Measurements from ENCODE around the gene SMAD7. TPM values are rescaled to one million over a fixed set of nuclear protein-coding genes. Genes with fewer than 3 reads are reported as not detected.

The SMAD7 gene
- total RNA-seq, 1 experiment from 2014 or later = 64.5 TPM

- peak overlapping the region; percentile 80 for H3K27ac ChIP-seq
- DNase-seq (ENCODE audit: low read depth in 1 of 2, low spot score in 2 of 2) = peak; percentile 40 to 48
Measured at GRCh38 chr18:48949606-48950535, 894 bp downstream of the SMAD7 start.

GRCh38 chr18:48949050-48949605, 1.6 kb downstream of the SMAD7 start:
- no peaks in the 10 kb centered on the region for H3K27me3 ChIP-seq (replicated peaks)
- peak overlapping the region; percentile 80 for H3K27ac ChIP-seq
- peak; percentile 88 to 92 for DNase-seq (ENCODE audit: low read depth in 1 of 2, low spot score in 2 of 2)
- H3K4me3 ChIP-seq = peak overlapping the region; percentile 99
- H3K4me1 ChIP-seq (replicated peaks) = peaks cover 58% of the 10 kb centered on the region
- 0 out of 2 replicates have a peak, but pooled peaks cover 2% of the 10 kb centered on the region for H3K9me3 ChIP-seq (replicated peaks)
- peaks cover 68% of the 10 kb centered on the region for H3K36me3 ChIP-seq

More at GRCh38 chr18:48949606-48950535, 894 bp downstream of the SMAD7 start:
- Histone ChIP-seq H3K36me3 (peaks cover 61% of the 10 kb centered on the region), H3K9me3 (replicated peaks) (0 out of 2 replicates have a peak, but pooled peaks cover 2% of the 10 kb centered on the region), H3K4me1 (replicated peaks) (peaks cover 53% of the 10 kb centered on the region), H3K27me3 (replicated peaks) (no peaks in the 10 kb centered on the region), H3K4me3 (peak overlapping the region; percentile 99)

- Histone ChIP-seq H3K4me3 (peak overlapping the region; percentile 99), H3K27me3 (replicated peaks) (no peaks in the 10 kb centered on the region), H3K36me3 (peaks cover 76% of the 10 kb centered on the region), H3K27ac (peak overlapping the region; percentile 80), H3K4me1 (replicated peaks) (peaks cover 60% of the 10 kb centered on the region), H3K9me3 (replicated peaks) (0 out of 2 replicates have a peak, but pooled peaks cover 2% of the 10 kb centered on the region)
- peak; percentile 89 to 94 for DNase-seq (ENCODE audit: low read depth in 1 of 2, low spot score in 2 of 2)
Measured at GRCh38 chr18:48948112-48949049, 2.4 kb downstream of the SMAD7 start.

GRCh38 chr18:48947560-48947959, 3.2 kb downstream of the SMAD7 start:
- 0 out of 2 replicates have a peak, but pooled peaks cover 2% of the 10 kb centered on the region for H3K9me3 ChIP-seq (replicated peaks)
- peaks cover 81% of the 10 kb centered on the region for H3K36me3 ChIP-seq
- H3K27me3 ChIP-seq (replicated peaks) = no peaks in the 10 kb centered on the region
- peaks cover 60% of the 10 kb centered on the region for H3K4me1 ChIP-seq (replicated peaks)
- H3K4me3 ChIP-seq = peak overlapping the region; percentile 99
- peak; percentile 50 to 53 for DNase-seq (ENCODE audit: low read depth in 1 of 2, low spot score in 2 of 2)
- H3K27ac ChIP-seq = peak overlapping the region; percentile 80; the same call in 1 of the 2 replicates

- peak overlapping the region; percentile 7; the same call in 1 of the 2 replicates for H3K27ac ChIP-seq
- peaks cover 60% of the 10 kb centered on the region for H3K4me1 ChIP-seq (replicated peaks)
- peak overlapping the region; percentile 99 for H3K4me3 ChIP-seq
- 0 out of 2 replicates have a peak, but pooled peaks cover 2% of the 10 kb centered on the region for H3K9me3 ChIP-seq (replicated peaks)
- no peak for DNase-seq (ENCODE audit: low read depth in 1 of 2, low spot score in 2 of 2)
- H3K36me3 ChIP-seq = peaks cover 83% of the 10 kb centered on the region
- no peaks in the 10 kb centered on the region for H3K27me3 ChIP-seq (replicated peaks)
Measured at GRCh38 chr18:48947092-48947491, 3.7 kb downstream of the SMAD7 start.

- H3K36me3 ChIP-seq = peaks cover 87% of the 10 kb centered on the region
- peak; percentile 62 to 86 for DNase-seq (ENCODE audit: low read depth in 1 of 2, low spot score in 2 of 2)
- peak overlapping the region; percentile 99 for H3K4me3 ChIP-seq
- peak overlapping the region; percentile 7; the same call in 1 of the 2 replicates for H3K27ac ChIP-seq
- no peaks in the 10 kb centered on the region for H3K9me3 ChIP-seq (replicated peaks)
- no peaks in the 10 kb centered on the region for H3K27me3 ChIP-seq (replicated peaks)
- peaks cover 67% of the 10 kb centered on the region for H3K4me1 ChIP-seq (replicated peaks)
Measured at GRCh38 chr18:48946329-48946835, 4.4 kb downstream of the SMAD7 start.

- Histone ChIP-seq H3K36me3 (peaks cover 90% of the 10 kb centered on the region), H3K4me1 (replicated peaks) (peaks cover 72% of the 10 kb centered on the region), H3K9me3 (replicated peaks) (no peaks in the 10 kb centered on the region), H3K4me3 (no peak overlapping the region; the same call in 1 of the 2 replicates), H3K27ac (no peak overlapping the region), H3K27me3 (replicated peaks) (no peaks in the 10 kb centered on the region)
- no peak for DNase-seq (ENCODE audit: low read depth in 1 of 2, low spot score in 2 of 2)
Measured at GRCh38 chr18:48945953-48946217, 4.9 kb downstream of the SMAD7 start.

GRCh38 chr18:48944634-48945033, 6.1 kb downstream of the SMAD7 start:
- no peaks in the 10 kb centered on the region for H3K9me3 ChIP-seq (replicated peaks)
- H3K4me3 ChIP-seq = no peak overlapping the region
- no peaks in the 10 kb centered on the region for H3K27me3 ChIP-seq (replicated peaks)
- peak in 1 of 2 experiments; percentile 37 for DNase-seq (ENCODE audit: low read depth in 1 of 2, low spot score in 2 of 2)
- peaks cover 85% of the 10 kb centered on the region for H3K4me1 ChIP-seq (replicated peaks)
- no peak overlapping the region for H3K27ac ChIP-seq
- H3K36me3 ChIP-seq = peaks cover 95% of the 10 kb centered on the region

- H3K36me3 ChIP-seq = peaks cover 91% of the 10 kb centered on the region
Measured at GRCh38 chr18:48943736-48944527, 6.8 kb downstream of the SMAD7 start.

GRCh38 chr18:48943333-48943732, 7.4 kb downstream of the SMAD7 start:
- peaks cover 97% of the 10 kb centered on the region for H3K4me1 ChIP-seq (replicated peaks)
- peaks cover 90% of the 10 kb centered on the region for H3K36me3 ChIP-seq
- peak overlapping the region; percentile 56 for H3K27ac ChIP-seq
- DNase-seq (ENCODE audit: low read depth in 1 of 2, low spot score in 2 of 2) = no peak
- no peaks in the 10 kb centered on the region for H3K27me3 ChIP-seq (replicated peaks)
- no peaks in the 10 kb centered on the region for H3K9me3 ChIP-seq (replicated peaks)
- no peak overlapping the region for H3K4me3 ChIP-seq

More at GRCh38 chr18:48943736-48944527, 6.8 kb downstream of the SMAD7 start:
- Histone ChIP-seq H3K9me3 (replicated peaks) (no peaks in the 10 kb centered on the region), H3K27ac (no peak overlapping the region), H3K4me3 (no peak overlapping the region), H3K4me1 (replicated peaks) (peaks cover 91% of the 10 kb centered on the region), H3K27me3 (replicated peaks) (no peaks in the 10 kb centered on the region)
- no peak for DNase-seq (ENCODE audit: low read depth in 1 of 2, low spot score in 2 of 2)

GRCh38 chr18:48942554-48943261, 8.1 kb downstream of the SMAD7 start:
- peak; percentile 96 to 97 for DNase-seq (ENCODE audit: low read depth in 1 of 2, low spot score in 2 of 2)
- no peak overlapping the region for H3K4me3 ChIP-seq
- peaks cover 97% of the 10 kb centered on the region for H3K4me1 ChIP-seq (replicated peaks)
- H3K27ac ChIP-seq = peak overlapping the region; percentile 56
- no peaks in the 10 kb centered on the region for H3K9me3 ChIP-seq (replicated peaks)
- peaks cover 90% of the 10 kb centered on the region for H3K36me3 ChIP-seq
- no peaks in the 10 kb centered on the region for H3K27me3 ChIP-seq (replicated peaks)

- peaks cover 97% of the 10 kb centered on the region for H3K4me1 ChIP-seq (replicated peaks)
- H3K9me3 ChIP-seq (replicated peaks) = no peaks in the 10 kb centered on the region
- peak overlapping the region; percentile 30 for H3K27ac ChIP-seq
- H3K27me3 ChIP-seq (replicated peaks) = no peaks in the 10 kb centered on the region
- no peak overlapping the region for H3K4me3 ChIP-seq
- DNase-seq (ENCODE audit: low read depth in 1 of 2, low spot score in 2 of 2) = no peak
- peaks cover 90% of the 10 kb centered on the region for H3K36me3 ChIP-seq
Measured at GRCh38 chr18:48942086-48942485, 8.7 kb downstream of the SMAD7 start.

All from SJSA1 (cell line).